ENCODE results near the gene PTPN23.

DNA sequence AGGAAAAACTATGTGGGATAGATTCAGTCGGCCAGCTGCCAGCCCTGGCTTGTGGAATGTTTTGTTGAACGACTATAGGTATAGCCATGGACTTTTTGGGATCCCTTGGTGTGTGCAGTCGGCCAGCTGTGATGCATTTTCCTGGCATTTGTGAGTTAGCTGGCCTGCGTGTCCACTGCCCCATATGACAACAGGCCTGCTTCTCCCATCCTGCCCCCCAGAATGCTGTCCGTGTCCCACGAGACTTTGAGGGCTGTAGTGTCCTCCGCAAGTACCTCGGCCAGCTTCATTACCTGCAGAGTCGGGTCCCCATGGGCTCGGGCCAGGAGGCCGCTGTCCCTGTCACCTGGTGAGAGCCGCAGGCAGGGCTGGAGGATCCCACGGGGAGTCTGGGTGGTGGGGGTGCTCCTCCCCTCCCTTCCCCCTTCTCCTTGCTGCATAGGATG, 23.6 kb downstream of the PTPN23 start:
- TF ChIP-seq, protein P1, sequence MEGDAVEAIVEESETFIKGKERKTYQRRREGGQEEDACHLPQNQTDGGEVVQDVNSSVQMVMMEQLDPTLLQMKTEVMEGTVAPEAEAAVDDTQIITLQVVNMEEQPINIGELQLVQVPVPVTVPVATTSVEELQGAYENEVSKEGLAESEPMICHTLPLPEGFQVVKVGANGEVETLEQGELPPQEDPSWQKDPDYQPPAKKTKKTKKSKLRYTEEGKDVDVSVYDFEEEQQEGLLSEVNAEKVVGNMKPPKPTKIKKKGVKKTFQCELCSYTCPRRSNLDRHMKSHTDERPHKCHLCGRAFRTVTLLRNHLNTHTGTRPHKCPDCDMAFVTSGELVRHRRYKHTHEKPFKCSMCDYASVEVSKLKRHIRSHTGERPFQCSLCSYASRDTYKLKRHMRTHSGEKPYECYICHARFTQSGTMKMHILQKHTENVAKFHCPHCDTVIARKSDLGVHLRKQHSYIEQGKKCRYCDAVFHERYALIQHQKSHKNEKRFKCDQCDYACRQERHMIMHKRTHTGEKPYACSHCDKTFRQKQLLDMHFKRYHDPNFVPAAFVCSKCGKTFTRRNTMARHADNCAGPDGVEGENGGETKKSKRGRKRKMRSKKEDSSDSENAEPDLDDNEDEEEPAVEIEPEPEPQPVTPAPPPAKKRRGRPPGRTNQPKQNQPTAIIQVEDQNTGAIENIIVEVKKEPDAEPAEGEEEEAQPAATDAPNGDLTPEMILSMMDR (IDR thresholded peaks at IDR 0.05; ENCODE audit: poor library complexity, severe bottlenecking) = no peak
- TF ChIP-seq RAD21 (conservative IDR thresholded peaks at IDR 0.05) (no peak), EP300 (conservative IDR thresholded peaks at IDR 0.05; ENCODE audit: poor library complexity, severe bottlenecking) (no peak)

Measured in neural cell (in vitro differentiated cells).